GDM1 (cell line): ENCODE data around the gene ADAMTS2.
"Not testable (repeated sequence)": the region's sequence is repeated elsewhere in the genome, so short reads cannot be mapped to it uniquely, and the experiment has no call there.

Experiments used
- DNase-seq: peaks from one replicate; lab custom pipeline; 2025; lab: John Stamatoyannopoulos, UW

Gene ADAMTS2

DNA sequence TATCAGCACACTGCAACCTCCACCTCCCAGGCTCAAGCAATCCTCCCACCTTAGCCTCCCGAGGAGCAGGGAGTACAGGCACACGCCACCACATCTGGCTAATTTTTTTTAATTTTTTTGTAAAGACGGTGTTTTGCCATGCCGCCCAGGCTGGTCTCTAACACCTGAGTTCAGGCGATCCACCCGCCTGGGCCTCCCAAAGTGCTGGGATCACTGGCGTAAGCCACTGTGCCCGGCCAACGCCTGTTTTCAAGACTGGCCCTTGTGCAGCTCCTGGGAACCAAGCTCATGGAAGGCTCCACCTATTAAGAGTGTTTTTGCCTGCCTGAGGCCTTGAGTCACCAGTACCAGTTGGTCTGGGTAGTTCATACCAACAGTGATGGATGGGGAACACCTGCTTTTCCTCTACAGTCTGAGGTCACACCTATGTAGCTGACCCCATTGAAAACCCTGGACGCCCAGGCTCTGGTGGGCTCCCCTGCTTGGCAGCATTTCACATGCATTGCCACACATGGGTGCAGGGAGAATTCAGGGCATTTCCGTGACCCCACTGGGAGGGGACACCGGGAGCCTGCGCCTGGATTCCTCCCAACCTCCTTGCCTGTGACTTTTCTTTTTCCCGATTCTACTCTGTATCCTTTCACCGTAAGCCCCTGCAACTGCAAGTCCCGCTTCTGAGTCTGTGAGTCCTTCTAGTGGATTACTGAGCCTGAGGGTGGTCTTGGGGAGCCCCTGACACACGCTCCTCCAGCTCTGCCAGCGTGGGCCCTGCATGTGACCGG is 221.6 kb downstream of the ADAMTS2 start:
- no peak for DNase-seq

DNA sequence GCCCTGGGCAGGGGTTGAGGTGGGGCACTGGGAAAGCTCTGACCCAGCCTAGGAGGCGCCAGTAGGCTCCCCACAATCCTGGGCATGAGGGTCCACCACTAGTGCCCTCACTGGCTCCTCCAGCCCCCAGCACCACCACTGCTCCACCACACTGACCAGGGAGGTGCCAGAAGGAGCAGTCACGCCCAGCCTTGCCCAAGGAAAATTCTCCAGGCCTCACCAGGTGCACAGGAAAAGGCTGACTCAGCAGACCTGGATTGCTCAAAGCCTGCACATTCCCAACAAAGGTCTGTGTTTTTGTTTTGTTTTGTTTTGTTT is 222.2 kb downstream of the ADAMTS2 start:
- DNase-seq = no peak

DNA sequence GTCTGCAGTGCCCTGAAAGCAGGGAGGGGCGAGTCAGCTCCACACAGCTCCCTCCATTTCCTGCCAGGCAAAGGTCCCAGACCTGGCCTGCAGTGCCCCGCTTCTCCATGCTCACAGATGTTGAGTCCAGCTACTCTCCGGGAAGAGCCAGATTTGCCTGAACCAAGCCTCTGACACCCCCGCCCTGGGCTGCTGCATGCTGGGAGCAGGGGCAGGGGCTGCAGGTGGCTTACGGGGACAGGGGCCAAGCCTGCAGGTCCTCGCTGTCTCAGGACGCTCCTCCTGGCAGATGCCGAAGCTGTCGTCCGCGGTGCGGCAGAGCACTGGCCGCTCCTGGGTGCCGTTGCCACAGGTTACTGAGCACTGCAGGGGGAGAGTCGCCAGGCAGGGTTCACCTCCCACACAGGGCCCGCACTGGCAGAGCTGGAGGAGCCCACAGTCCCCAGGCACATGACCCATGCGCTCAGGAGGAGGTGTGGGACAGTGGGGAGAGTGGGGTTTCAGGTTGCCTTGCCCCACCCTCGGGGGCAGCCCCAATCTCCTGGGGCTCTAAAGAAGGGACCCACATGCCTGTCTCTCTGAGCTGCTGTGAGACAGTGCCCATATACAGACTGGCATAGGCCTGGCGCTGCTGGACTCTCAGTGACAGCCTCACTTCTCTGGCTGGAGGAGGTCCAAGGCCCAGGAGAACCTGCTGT is 222.7 kb downstream of the ADAMTS2 start:
- no peak for DNase-seq

DNA sequence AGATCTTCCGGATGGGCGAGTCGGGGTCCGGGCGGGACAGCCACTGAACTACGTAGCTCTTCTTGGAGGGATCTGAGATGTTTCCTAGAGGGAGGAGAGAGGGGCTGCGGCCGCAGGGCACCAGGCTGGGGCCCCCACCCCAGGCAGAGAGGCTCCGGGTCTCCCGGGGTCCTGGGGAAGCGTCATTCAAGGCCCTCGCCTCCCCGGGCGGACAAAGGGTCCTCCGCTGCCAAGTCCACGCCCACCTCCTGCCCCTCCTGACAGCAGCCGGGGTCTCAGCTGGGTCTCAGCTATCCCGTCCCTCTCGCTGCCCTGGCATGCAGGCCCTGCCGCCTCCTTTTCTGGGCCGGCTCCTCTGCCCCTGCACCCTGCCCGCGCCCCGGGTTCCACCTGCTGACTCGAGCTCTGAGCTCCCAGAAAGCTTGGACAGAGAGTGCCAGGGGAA is 223.6 kb downstream of the ADAMTS2 start:
- no peak for DNase-seq

DNA sequence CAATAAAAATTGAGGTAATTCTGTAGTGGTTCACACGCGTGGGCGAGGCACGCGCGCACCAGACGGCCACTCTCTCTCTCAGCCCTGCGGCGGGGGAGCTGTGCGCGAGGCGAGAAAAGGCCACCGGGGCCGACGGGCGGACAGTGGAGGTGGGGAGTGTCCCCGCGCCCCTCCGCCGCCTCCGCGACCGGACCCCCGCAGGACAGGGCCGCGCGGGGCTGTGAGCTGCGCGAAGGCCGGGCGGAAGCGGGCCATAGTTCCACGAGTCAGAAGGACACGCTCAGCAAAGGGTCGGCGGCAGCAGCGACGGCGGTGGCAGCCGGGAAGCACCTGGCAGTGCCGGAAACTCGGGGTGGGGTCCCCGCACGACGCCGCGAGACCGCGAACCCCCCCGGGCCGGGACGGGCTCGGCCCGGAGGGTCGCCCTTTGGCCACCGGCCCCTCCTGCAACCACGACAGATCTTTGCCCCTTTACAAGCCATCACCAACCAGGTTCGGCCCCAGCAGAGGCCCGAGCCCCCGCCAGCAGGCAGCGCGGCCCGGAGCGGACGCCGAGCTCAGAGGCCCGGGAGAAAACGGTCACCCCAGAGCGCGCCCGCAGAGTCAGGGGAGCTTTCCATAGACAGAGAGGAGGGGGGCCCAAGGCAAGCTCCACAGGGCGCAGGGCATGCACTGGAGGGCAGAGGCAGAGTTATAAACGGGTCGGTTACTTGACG is 224.2 kb downstream of the ADAMTS2 start:
- DNase-seq = no peak

DNA sequence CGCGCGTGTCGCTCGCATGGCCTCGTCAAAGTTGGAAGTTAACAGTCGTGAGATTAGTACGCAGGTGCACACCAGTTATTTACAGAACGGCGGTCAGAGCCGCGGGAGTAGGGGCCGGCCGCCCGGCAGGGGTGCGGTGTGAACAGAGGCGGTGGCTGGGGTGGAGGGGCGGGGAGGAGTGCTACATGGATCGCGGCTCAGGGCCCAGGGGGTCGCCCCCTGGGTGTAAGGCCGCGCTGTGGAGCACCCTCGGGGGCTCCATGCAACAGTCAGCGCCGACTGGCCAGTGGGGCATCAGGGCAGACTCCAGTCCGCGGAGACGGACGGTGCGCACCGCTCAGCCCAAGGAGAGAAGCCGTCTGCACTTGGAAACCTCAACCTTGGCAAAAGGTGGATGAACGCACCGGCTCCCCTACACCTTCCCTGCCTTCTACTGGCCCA is 224.8 kb downstream of the ADAMTS2 start:
- no peak for DNase-seq

DNA sequence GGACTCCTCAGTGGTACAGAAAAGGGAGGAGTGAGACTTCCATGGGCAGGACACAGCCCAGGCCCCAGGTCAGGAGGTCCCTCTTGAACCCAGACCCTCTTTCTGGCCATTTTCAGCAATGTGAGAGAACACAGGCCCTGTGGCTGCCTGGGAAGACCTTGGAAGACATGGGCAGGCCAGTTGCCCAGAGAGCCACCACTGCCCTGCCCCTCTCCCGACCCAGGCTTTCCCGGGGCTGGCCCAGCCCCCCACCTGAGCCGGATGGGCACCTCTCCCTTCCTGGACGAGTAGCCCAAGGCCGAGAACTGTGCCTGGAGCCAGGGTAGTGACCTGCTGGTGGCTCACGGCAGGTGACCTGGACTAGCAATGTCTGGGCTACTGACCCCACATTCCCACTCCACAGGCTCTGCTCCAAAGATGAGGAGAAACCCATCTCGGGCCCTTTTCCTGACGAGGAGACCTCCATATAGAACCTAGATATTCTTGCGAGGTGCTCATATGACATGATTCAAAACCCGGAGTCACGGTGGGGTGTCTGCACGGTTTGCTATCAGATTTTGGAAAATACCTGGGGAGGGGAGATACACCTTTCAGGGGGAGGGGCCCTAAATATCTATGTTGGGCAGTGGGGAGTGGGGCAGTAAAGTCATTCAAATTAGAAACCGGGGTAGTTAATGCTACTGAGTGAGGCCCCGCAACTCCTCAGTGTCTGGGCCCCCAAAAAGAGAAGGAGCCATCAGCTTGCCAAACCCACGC is 225.7 kb downstream of the ADAMTS2 start:
- no peak for DNase-seq

DNA sequence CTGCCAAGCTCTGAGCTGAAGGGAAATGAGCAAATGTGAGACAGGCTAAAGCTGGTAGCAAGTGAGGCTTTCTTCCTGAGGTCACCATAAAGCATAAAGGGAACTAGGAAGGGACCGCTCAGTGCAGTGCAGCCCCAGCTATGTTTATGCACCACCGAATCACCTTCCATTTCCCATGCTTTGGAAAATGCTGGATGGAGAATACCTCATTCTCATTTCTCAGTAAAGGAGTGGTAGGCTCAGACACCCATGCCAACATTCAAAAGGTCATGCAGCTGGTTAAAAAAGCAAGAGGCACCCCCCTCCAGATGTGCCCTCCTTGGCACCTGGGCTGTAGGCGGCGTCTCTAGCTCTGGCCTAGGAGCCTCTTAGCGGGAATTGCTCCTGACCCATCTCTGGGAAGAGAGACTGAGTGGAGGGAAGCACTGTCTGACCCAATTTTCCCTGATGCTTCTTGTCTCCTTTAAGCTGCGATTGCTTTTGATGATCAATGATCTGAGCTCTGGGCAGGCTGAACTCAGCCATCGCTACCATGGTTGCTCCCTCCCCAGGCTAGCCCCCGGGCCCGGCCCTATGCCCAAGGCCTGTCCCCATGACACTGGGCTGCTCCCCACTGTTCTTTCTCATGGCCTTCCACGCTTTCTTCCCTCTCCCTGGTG is 226.4 kb downstream of the ADAMTS2 start:
- no peak for DNase-seq

DNA sequence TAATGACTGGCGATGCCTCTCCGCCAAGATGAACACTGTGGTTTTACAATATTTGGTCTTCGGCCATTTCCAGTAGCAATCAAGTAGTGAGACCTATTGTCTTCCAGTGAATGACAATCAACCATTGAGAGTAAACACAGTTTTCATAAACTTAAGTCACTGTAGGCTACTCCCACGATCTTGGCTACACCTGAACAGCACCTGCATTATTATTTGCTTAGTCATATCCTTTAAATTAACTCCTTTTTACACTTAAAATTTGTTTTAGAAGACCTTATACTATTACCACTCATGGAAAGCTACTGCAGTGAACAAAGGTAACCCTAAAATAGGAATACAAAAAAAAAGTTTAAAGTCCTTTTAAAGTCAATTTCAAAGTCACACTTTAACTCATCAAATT is 226.9 kb downstream of the ADAMTS2 start:
- DNase-seq = no peak

DNA sequence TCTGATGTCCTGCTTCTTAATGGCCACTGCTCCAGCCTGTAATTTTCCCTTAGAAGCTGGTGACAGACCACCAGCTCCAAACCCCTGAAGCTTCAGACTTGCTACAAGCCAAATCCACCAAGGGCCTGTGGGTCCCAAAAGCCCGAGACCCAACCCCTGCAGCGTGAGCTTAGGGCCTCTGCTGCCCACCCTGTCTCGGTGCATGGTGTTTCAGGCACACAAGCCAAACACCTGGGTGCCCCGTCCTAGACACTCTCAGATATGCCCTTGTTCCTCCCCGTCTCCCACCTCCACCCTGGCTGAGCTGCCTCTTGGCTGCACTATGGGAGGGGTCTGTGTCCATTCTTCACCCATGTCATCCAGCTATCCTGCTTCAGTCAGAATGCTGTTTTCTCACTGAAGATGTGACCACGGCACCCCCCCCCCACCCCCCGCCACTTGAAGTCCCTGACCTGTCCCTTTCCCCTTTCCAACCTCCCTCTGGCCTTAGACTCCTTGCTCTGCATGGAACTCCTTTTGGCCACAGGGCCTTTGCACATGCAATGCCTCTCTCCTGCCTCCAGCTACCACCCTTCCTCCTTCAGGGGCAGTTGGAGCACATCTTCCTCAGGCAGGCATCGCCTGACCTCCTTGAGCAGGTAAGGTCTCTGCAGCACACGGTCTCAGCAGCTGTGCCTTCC is 229.3 kb downstream of the ADAMTS2 start:
- no peak for DNase-seq

DNA sequence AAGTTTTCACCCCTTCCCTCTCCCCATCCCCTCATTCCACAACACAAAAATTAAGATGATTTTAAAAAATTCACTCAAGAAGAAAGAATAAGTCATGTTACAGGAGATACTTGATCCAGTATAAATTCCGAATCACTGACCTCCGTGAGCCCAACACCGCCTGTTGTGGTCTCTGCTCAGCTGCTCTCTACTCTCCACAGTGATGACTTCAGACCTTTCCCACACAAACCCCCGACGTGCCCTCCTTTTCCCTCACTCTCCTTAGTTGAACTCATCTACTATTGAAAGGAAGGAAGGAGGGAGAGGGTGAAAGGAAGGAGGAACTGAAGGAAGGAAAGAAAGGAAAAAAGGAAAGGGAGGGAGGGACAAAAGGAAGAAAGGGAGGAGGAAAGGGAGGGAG is 230.0 kb downstream of the ADAMTS2 start:
- no peak for DNase-seq

DNA sequence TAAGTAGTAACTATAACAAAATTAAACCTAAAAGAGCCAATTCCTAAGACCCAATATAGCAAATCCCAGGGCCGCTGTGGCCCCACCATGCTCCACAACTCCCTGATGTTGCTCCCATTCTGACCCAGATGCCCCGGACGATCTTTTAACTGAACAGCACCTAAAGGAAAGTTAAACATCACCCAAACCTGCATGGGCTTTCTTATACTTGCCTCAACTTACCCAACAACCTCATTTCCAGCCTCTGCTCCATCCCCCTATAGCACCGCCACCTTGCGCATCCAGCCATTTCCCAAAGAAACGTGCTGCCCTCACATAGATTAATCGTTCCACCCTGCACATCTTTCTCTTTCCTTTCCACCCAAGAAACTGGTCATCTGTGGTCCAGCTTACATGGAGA is 230.5 kb downstream of the ADAMTS2 start:
- no peak for DNase-seq

DNA sequence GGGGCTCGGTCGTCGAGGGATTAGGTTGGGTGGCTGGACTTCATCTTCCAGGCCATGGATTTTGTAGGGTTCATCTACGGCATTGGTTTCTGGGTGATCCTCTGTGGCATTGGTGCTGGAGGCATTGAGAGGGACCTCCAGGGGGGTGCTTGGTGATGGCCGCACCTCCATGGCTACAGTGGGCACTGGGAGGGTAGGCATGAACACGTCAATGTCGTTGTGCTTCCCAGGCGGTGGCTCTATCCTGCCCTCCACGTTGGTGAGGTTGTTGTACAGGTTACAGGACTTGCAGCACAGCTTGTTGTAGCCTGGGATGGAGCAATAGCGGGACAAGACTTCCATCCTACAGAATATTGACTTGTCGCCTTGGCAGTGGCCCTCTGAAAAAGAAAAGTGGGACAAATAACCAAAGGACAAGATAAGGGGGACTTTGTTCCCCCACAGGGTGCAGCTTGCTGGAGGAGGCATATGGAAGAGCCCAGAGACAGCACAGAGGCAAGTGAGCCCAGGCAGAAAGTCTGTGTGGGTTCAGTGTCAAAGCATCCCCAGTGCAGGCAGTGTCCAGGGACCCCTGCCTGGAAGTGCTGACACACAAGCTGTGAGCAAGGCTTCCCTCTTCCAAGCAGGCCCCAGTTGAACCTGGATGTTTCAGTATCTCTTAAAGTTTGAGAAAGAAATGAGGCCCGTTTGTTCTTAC is 231.2 kb downstream of the ADAMTS2 start:
- no peak for DNase-seq

DNA sequence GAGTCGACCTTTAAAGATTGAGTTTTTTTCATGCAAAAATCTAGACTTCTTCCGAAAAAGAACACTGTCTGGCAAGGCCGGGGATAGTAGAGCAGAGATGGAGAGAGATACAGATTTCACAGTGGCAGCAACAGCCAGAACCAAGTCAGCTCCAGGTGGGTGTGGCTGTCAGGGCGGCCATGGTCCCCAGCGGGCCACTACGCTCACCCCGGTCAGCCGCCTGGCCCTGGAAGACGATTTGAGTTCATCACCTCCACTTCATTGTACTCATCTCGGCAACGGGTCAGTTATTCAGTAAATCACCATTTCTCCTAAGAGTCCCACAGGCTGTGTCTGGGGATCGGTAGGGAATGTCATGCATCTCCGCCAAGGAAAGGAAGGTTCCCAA is 232.1 kb downstream of the ADAMTS2 start:
- DNase-seq = no peak

DNA sequence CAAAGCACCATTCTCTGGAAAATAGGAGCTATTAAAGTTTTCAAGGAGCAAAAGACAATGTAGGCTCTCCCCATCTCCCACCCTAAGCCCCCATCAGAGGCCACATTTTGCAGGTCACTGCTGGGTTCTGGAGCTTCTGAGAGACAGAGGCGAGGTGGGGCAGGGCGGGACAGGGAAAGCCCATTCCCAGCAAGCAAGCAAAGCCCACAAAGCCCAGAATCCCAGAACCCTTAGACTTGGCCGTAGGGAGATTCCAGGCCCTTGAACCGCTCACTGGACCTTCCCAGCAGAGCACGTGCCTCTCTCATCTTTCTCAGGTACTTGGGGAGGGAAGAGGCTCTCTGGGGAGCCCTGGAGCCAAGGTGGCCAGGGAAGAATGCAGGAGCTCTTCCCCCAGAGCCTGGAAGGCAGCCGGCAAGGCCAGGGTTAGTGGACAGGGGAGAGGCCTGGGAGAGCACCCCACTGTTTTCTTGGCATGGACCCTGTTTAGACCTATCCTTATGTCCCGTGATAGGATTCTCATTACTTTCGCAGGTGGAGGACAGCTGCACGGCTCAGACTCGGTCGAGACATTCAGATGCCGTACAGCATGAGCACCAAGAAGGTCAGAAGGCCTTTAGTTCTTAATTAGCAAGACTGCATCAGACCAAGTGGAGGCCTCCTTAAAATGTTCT is 232.7 kb downstream of the ADAMTS2 start:
- no peak for DNase-seq

DNA sequence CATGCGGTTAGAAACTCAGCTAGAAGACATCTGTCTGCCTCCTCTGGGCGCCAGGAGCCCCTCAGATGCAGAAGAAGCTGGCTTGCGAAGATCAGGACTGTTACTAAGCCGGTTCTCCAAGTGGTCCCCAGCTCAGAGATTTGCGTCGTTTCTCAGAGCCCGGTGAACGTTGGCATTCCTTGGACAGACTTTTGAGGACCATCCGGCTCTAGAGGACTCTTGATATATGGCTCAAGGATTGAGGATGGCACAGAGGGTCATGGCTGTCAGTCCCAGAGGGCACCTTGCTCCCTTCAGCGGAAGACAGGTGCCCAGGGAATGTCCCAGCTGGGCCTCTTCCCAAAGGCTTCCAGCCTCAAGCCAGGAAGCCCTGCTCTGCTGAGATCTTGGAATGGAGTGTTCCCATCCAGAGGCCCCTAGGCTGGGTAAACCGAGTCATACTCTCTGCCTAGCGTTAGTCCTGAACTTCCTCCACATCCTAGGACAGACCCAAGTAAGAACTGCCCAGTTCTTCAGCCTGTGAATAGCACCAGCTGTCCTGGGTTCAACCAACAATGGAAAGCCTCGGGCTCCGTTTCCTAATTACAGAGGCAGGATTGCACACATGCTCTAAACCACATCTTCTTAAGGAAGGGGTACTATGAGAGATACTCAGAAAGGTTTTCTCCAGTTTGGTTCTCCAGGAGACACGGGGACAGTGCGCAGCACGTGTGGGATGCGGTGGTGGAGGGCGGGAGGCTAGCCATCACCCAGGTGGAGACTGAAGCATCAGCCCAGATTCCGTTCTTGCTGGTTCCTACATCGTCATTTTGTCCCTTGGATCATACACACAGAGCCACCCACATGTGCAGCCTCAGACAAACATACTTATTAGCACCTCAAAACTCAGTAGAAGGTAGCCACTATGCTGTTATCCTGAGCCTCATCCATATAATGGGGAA is 233.7 kb downstream of the ADAMTS2 start:
- DNase-seq = no peak

DNA sequence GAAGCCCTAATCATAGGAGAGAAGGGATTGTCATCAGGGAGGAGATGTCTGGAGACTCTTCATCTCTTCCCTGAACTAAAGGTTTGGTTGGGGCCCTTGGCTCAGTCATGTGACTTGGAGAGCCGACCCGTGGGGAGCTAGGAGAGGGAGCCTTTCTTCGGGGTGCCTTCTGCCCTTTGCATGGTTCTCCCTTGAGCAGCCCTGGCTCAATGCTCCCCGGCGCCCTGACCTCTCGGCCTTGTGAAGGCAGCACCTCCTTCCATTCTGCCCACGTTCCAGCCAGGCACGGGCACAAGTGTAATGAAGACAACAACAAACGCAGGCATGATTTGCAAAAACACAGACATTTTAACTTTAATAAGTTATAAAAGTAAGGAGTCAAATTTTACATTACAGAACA is 234.7 kb downstream of the ADAMTS2 start:
- DNase-seq = no peak

DNA sequence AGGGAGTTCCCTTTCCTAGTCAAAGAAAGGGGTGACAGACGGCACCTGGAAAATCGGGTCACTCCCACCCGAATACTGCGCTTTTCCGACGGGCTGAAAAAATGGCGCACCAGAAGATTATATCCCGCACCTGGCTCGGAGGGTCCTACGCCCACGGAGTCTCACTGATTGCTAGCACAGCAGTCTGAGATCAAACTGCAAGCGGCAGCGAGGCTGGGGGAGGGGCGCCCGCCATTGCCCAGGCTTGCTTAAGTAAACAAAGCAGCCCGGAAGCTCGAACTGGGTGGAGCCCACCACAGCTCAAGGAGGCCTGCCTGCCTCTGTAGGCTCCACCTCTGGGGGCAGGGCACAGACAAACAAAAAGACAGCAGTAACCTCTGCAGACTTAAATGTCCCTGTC is 244.0 kb downstream of the ADAMTS2 start:
- DNase-seq = not testable (repeated sequence)

DNA sequence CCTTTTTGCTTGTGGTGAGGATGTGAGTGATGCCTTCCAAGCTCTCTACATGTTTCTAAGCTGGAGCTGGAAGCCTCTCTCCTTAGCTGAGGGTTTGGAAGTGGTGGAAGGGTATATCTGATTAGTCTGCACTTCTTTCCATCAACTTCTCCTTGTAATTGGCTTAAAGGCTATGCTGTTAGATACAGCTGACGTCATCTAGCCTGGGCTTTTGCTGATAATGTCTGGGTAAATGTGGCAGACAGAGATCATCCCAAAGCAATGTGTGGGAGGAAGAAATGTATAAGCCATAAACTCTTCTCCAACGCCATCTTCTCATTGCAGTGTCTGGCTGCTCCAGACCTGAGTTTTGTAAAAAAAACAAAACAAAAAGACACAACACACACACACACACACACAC is 255.8 kb downstream of the ADAMTS2 start:
- DNase-seq = no peak
